Colonic mucosa (tissue), 4 donors: ENCODE measurements around the gene CLTC. TPM values are rescaled to one million over a fixed set of nuclear protein-coding genes. Genes with fewer than 3 reads are reported as not detected.

Experiments used
- DNase-seq: peaks from one replicate; pipeline ENCODE4 v3.0.0-alpha.2; 2020
- H3K27ac ChIP-seq: fragments of 200-600 bp; one replicate; pipeline ENCODE4 v1.8.0; 2021
- H3K27me3 ChIP-seq: fragments of 200-600 bp; one replicate; pipeline ENCODE4 v1.8.0; 2021
- H3K36me3 ChIP-seq: fragments of 200-600 bp; one replicate; pipeline ENCODE4 v1.8.0; 2021
- H3K4me1 ChIP-seq: fragments of 200-600 bp; one replicate; pipeline ENCODE4 v1.8.0; 2021; ENCODE audit warnings: mild to moderate bottlenecking
- H3K4me3 ChIP-seq: fragments of 200-600 bp; one replicate; pipeline ENCODE4 v1.8.0; 2021
- H3K9ac ChIP-seq, 2 donors: one replicate each; pipeline ENCODE4 v1.7.0; 2013; ENCODE audit warnings: control low read depth in 2 of 2, low read depth in 2 of 2, low read length in 2 of 2
- H3K9me3 ChIP-seq: fragments of 200-600 bp; one replicate; pipeline ENCODE4 v1.8.0; 2021
- intact Hi-C: fragments of 100-400 bp; cut with DNase I; formaldehyde crosslinking; loops from one replicate; pipeline ENCODE4 v1.14.1; 2022
- total RNA-seq, 2 donors: library from RNA; stranded (reverse); fragmentation: NEBNext Ultra II Directional in 1 of 2; extraction: Animal tissue kit (Norgen Biotek cat#: 25700) in 1 of 2; gene quantifications; one replicate each; pipeline ENCODE4 v1.2.1, GENCODE V29; 2021
- TF ChIP-seq, protein P1 (sequence below): fragments of 200-600 bp; IDR thresholded peaks from one replicate; pipeline ENCODE4 v1.8.0; 2022; ENCODE audit warnings: antibody characterized with exemption, mild to moderate bottlenecking
- donor health status: healthy.
- donor health status: DM: no; HTN: no; CAD: no.
- donor health status: DM: no; HTN: no; CAD: no.

The CLTC gene
- total RNA-seq, 2 donors from 2014 or later: 306 to 328 TPM

DNA sequence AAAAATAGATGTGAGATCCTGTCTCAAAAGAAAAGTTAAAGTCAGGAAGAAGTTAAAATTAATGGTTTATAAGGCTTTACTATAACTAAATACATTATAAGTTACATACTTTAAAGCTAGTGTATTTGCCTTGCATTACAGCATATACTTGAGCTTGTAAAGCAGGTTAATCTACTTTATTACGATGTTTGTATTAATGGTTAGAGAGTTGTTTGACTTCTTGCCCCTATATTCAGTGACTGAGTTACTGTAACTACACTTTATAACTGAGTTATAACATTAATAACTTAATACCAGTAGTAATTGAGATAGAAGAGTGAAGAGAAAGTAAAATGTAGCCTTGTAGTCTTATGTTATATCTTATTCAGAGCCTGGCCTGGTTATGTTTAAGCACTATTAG, 22.9 kb downstream of the CLTC start:
- H3K9me3 ChIP-seq: no peaks in the 10 kb centered on the region
- H3K9ac ChIP-seq: no peak overlapping the region
- H3K27me3 ChIP-seq: no peaks in the 10 kb centered on the region
- no peaks in the 10 kb centered on the region for H3K4me1 ChIP-seq
- H3K36me3 ChIP-seq: no peaks in the 10 kb centered on the region
- no peak overlapping the region for H3K4me3 ChIP-seq
- no peak overlapping the region for H3K27ac ChIP-seq
- no peak for DNase-seq
- TF ChIP-seq, protein P1, sequence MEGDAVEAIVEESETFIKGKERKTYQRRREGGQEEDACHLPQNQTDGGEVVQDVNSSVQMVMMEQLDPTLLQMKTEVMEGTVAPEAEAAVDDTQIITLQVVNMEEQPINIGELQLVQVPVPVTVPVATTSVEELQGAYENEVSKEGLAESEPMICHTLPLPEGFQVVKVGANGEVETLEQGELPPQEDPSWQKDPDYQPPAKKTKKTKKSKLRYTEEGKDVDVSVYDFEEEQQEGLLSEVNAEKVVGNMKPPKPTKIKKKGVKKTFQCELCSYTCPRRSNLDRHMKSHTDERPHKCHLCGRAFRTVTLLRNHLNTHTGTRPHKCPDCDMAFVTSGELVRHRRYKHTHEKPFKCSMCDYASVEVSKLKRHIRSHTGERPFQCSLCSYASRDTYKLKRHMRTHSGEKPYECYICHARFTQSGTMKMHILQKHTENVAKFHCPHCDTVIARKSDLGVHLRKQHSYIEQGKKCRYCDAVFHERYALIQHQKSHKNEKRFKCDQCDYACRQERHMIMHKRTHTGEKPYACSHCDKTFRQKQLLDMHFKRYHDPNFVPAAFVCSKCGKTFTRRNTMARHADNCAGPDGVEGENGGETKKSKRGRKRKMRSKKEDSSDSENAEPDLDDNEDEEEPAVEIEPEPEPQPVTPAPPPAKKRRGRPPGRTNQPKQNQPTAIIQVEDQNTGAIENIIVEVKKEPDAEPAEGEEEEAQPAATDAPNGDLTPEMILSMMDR: no peak
- intact Hi-C loops: no loop called here

DNA sequence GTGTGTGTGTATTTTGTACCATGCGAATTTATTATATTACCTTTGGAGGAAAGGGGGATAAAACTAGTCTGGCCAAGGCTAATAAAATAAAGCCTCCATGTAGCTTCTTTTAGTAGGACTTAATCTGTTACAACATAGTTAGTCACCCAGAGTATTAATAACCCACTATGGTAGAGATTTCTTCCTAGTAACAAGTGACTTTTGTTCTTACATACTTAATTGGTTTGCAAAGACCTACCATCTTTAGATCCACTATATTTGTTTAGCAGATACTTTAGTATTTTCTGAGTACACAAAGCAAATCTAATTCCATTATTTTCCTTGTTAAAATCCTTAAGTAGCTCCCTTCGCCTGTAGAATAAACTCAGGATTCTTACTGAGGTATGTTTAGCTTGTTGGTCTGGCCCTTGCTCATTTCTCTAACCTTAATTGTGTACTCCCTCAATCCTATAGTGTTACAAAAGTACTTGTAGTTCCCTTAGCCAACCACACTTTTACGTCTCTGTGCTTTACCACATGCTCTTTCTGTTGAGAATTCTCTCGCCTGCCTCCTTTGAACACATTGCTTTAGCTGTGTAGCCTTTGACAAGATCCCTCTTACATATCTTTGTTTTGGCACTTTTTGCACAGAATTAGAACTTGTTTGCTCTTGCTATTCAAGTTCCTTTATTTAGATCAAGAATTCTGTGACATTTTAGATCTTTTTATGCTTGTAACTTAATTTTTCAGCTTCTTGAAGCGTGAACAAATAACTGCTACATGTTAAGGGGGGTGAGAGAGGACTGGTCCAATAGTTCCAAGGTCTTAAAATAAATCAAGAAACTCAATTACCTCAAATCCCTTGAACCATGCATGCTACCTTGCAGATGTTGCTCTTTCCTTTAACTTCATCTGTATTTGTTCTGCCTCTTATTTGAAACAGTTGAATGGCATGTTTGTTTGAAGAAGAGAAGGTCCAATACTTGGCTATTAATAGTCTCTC, 23.8 kb downstream of the CLTC start:
- no peaks in the 10 kb centered on the region for H3K4me1 ChIP-seq
- H3K4me3 ChIP-seq: no peak overlapping the region
- no peak overlapping the region for H3K9ac ChIP-seq
- H3K27ac ChIP-seq: no peak overlapping the region
- intact Hi-C loops: no loop called here
- H3K36me3 ChIP-seq: no peaks in the 10 kb centered on the region
- TF ChIP-seq, protein P1: no peak
- DNase-seq: no peak
- H3K9me3 ChIP-seq: no peaks in the 10 kb centered on the region
- no peaks in the 10 kb centered on the region for H3K27me3 ChIP-seq

DNA sequence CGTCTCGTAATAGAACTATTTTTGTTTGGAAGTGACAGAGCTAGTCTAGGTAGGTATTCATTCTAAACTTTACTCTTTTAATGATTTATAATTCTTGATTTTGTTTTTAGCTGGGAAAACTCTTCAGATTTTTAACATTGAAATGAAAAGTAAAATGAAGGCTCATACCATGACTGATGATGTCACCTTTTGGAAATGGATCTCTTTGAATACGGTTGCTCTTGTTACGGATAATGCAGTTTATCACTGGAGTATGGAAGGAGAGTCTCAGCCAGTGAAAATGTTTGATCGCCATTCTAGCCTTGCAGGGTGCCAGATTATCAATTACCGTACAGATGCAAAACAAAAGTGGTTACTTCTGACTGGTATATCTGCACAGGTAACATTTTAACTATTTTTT, 27.6 kb downstream of the CLTC start:
- intact Hi-C loops: no loop called here
- Histone ChIP-seq H3K4me1 (no peaks in the 10 kb centered on the region), H3K27me3 (no peaks in the 10 kb centered on the region), H3K9me3 (no peaks in the 10 kb centered on the region), H3K9ac (no peak overlapping the region), H3K27ac (no peak overlapping the region), H3K4me3 (no peak overlapping the region), H3K36me3 (no peaks in the 10 kb centered on the region)
- no peak for DNase-seq
- TF ChIP-seq, protein P1: no peak

DNA sequence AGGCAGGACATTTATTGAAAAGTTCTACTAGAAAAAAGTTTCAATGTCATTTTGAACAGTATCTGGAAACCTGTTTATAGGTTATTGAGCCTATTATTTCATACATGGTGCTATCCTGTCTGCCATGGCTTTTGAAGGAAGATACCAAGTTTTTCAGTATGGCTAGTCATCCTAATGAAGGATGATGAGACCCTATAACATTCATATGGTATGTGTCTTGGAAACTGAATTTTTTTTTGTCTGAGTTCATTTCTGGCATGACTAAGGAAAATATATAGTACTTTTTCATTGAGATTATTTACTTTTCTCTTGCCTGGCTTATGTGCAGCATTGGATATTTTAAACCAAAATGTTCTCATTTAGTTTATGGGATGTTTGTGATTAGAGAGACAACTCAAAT, 30.2 kb downstream of the CLTC start:
- Histone ChIP-seq H3K36me3 (peaks cover 6% of the 10 kb centered on the region), H3K4me3 (no peak overlapping the region), H3K9me3 (no peaks in the 10 kb centered on the region), H3K9ac (no peak overlapping the region), H3K27me3 (no peaks in the 10 kb centered on the region), H3K27ac (no peak overlapping the region), H3K4me1 (no peaks in the 10 kb centered on the region)
- DNase-seq: no peak
- intact Hi-C loops: no loop called here
- TF ChIP-seq, protein P1: no peak

DNA sequence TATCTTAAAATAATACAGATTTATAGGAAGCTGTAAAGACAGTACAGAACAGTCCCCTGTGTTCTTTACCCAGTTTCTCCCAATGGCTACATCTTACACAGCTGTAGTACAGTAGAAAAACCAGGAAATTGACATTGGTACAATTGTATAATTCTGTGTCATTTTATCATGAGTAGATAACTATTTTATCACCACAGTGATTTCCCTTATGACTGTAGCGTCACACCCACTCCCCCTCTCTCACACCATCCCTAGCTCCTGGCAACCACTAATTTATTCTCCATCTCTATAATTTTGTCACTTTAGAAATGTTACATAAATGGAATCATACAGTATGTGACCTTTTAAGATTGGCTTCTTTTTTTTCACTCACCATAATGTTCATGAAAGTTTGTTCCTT, 30.9 kb downstream of the CLTC start:
- H3K27me3 ChIP-seq: no peaks in the 10 kb centered on the region
- H3K36me3 ChIP-seq: peaks cover 8% of the 10 kb centered on the region
- no peak overlapping the region for H3K27ac ChIP-seq
- H3K9me3 ChIP-seq: no peaks in the 10 kb centered on the region
- no peaks in the 10 kb centered on the region for H3K4me1 ChIP-seq
- no peak for DNase-seq
- TF ChIP-seq, protein P1: no peak
- H3K4me3 ChIP-seq: no peak overlapping the region
- H3K9ac ChIP-seq: no peak overlapping the region
- intact Hi-C loops: no loop called here
